Suprapubic skin (tissue), 4 donors: Measurements from ENCODE around the gene DCAF10.

Experiments used
- CTCF ChIP-seq, 2 donors: fragments of 200-600 bp in 1 of 2; fragments of 450-650 bp in 1 of 2; sonication (generic) in 1 of 2; IDR thresholded peaks; one replicate each; pipeline ENCODE4 v1.5.1; 2016 to 2019; ENCODE audit warnings: antibody characterized with exemption in 2 of 2, mild to moderate bottlenecking in 1 of 2, moderate library complexity in 1 of 2
- POLR2A ChIP-seq, 2 donors: fragments of 450-650 bp; IDR thresholded peaks; one replicate each; pipeline ENCODE4 v1.6.1; 2017; ENCODE audit warnings: antibody characterized with exemption in 2 of 2, mild to moderate bottlenecking in 2 of 2, moderate library complexity in 2 of 2
- POLR2AphosphoS5 ChIP-seq, 3 donors: sonication (generic); formaldehyde crosslinking; IDR thresholded peaks; one replicate each; pipeline ENCODE4 v1.6.1; 2017; ENCODE audit warnings: antibody characterized with exemption in 3 of 3

- no peak for TF ChIP-seq POLR2AphosphoS5 (IDR thresholded peaks at IDR 0.05)
- no peak for TF ChIP-seq CTCF (IDR thresholded peaks at IDR 0.05)
- TF ChIP-seq POLR2A (IDR thresholded peaks at IDR 0.05): no peak
Observed at GRCh38 chr9:37910271-37910670, 109.7 kb downstream of the DCAF10 start.
